GM19023 (cell line): ENCODE results near the gene TACO1.

ENCODE experiments used
- ATAC-seq: cut with Tn5 transposase; IDR thresholded peaks from one replicate; pipeline ENCODE4 v1.9.1; 2021; ENCODE audit warnings: mild to moderate bottlenecking, moderate library complexity; ENCODE audit not compliant: unreplicated experiment

TACO1 gene

DNA sequence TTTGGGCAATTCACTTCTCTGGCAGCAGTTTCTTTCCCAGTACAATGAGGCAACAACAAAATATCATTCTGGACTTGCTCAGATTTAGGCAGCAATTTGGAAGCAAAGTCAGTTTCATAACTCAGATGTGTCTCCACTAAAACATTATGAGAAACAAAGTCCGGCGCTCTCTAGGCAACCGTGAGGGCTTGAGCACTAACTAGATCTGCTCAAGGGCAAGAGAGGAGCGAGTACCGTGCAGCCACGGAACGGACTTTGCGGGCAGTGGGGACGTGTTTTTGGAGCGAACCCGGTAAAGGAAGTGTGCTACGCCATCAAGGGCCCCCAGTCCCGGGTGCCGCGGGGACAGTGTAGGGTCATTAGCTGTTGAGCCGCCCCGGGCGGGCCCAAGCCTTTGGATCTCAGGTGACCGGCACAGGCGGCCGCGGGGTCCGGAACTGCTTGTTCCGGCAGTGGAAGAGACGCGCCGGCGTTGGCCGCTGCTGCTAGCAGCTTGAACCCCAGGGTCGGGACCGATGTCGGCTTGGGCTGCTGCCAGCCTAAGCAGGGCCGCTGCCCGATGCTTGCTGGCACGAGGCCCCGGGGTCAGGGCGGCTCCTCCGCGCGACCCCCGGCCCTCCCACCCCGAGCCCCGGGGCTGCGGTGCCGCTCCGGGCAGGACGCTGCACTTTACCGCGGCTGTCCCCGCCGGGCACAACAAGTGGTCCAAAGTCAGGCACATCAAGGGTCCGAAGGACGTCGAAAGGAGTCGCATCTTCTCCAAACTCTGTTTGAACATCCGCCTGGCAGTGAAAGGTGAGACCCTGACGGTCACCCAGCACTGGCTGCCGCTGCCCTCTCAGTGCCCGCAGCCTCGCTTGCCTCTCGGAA, at the start of gene TACO1:
TACO1 (plus strand) TSS at position 327 of the 870 bp plus-strand sequence; CDS start at position 516, 189 bp downstream.
- peak; percentile 94 for ATAC-seq

DNA sequence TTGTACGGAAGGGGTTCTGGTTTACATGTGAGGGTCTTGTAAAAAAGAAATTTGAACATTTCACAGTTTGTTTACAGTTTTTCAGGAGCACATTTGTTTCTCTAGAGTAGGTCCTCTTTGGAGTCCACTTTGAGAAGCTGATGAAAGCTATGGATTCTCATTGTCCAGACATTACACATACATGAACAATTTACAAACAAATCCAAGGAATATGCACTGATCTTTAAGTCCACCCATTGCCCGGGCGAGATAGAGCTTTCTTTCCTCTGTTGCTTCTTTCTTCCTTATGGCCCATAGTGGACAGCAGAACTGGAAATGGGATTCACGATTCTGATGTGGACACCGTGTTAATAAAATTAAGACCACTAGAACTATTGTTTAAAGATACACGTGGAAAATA, 48.5 kb upstream of the TACO1 start:
- ATAC-seq = no peak

DNA sequence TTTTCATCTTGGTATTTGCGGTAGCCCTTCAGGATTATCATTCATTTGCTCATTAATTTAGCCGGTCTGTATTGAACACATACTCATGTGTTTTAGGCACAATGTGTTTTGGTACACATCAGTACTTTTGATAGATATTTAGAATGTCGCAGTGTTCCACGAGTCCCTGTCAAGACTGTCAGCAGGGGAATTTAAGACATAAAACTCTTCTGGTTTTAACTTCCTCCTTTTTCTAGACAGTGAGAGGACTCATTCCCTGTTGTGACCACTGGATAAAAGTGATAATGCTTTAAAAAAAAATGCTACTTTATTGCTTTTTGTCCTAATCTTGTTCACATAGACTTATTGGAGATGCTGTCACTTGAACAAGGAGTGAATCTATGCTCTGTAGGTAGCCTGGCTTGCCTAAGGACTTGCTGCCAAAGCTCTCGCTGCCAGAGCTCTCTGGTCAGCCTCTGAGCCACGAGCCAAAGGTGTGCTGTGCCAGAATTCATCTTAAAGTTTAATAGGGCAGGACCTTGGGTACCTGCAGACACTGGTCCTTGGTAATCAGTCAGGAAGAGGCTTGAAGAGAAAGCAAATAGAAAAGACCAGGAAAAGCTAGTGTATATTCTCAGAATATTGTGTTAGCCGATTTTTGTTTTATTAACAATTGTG, 45.1 kb upstream of the TACO1 start:
- no peak for ATAC-seq

DNA sequence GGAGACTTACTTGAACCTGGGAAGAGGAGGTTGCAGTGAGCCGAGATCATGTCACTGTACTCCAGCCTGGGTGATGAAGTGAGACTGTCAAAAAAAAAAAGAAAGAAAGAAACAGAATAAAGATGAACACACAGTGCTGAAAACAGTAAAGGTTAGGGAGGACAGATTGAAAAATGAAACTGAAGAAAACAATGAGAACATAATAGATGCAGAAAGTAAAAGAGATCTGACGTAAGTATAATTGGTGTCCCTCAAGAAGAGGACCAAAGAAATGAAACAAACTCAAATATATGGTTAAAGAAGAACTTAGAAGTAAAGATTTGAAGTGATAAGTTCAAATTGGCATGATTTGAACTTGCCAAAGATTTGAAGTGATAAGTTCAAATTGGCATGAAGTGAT, 43.3 kb upstream of the TACO1 start:
- ATAC-seq = no peak

DNA sequence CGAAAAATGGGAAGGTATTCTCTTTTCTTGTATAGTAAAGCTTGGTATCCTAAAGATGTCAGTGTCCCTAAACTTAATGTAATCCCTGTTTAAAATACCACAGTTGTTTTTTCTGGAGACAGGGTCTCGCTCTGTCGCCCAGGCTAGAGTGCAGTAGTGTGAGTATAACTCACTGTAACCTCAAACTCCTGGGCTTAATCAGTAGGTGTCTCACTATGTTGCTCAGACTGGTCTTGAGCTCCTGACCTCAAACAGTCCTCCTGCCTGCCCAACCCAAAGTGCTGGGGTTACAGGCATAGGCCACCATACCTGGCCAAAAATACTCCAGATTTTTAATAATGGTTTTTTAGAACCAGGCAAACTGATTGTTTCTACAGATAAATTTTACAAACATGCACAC, 42.3 kb upstream of the TACO1 start:
- ATAC-seq = no peak

DNA sequence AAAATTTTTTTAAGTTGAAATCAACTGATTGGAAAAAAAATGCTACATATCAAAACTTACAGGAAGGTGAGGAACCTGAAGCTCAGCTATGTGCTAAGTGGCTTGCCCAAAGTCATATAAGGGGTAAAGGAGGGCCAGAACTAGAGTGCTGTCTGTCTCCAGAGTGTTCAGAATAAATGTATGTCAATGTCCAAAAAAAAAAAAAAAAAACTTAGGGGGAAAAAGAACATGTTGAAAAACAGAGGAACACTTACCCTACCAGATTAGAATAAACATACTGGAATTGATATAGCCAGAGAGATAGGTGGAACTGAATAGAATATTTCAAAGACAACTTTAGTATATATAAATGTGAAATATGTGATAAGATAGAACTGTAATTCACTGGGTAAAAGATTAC, 38.9 kb upstream of the TACO1 start:
- no peak for ATAC-seq

DNA sequence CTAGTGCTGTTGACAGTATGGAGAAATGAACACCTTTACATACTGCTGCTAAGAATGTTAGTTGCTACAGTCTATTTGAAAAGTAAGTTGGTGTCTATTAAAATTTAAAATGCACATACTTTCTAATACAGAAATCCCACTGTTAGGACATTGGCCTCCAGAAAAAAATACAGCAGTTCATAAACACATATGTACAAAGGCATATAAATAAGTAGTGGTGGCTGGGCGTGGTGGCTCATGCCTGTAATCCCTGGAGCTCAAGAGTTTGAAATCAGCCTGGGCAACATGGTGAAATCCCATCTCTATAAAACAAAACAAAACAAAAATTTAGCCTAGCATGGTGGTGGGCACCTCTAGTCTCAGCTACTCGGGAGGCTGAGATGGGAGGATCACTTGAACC, 37.4 kb upstream of the TACO1 start:
- ATAC-seq = no peak

DNA sequence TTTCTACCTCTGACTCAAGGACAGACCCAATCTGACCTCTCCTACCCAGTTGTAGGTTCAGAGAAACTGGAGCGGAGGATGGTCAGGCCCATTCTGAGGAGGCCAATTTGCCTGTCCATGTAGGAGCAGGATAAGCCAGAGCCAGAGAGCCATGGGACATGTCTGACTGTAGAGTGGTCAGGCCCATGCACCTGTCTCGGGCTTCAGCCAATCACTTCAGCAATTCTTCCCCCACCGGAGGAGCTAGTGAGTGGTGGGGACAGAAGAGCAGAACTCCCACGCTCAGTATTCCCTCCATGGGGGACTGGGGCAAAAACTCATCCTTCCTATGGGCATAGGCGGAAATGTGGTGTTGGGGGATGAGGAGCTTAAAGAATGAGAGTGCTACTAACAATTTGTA, 36.1 kb upstream of the TACO1 start:
- no peak for ATAC-seq

DNA sequence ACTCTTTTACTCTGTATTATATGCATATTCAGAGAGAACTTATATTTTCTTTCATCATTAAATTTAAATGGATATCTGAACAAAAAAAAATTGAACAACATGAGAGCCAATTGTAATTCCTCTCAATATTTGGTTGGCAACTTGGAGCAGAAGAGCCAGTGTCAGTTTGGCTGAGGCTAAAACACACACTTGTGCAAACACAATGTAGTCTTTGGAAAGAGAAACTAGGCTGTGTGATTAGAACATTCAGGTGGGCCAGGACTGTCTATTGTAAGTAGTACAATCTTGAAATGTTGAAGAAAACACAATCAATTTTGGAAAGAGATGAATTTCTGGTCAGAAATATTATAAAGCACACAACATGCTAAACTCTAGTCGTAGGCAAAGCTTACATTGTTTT, 33.5 kb upstream of the TACO1 start:
- ATAC-seq = no peak

DNA sequence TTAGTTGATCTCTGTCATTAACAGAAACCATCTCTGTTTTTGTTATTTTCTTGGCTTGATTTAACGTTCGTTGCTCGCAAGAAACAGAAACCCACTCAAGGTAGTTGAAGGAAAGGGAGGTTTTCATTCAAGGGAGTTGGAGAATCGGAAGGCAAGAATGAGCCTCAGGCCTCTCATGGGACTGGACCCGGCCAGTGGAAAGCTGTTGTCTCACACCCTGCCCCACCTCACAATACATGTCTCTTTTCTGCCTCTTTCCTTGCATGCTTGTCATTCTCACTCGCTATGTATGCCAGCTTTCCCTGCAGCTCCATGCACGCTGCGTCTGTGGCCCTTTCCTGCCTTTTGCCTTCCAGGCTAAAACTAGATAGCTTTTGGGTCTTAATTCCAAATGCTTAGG, 32.1 kb upstream of the TACO1 start:
- no peak for ATAC-seq

DNA sequence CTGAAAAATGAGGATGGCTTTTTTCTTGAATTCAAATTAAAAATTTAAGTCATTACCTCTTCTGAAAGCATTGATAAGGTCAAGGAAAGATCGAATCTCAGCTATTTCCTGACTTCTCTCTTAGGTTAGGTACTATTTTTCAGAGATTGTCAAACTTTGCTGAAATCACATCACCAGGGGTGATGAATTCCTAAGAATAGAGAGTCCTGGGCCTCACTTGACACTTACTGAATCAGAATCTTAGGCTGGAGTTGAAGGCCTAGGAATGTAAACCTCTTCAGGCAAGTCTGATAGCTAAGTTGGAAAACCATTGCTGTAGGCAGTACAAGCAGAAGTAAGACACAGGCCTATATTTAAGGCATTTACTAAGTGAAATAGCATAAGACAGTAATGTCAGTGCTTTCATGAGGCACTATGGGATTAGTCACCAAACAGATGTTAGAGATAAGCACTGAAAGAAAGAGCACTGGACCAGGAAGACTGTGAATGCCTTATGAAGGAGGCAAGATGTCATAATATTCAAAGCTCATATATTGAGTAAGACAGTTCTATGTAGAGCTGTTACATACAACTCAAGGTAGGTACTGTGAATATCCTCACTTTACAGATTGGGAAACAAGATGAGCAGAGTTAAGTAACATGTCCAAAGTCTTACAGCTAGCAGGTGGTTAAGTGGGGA, 28.9 kb upstream of the TACO1 start:
- no peak for ATAC-seq

DNA sequence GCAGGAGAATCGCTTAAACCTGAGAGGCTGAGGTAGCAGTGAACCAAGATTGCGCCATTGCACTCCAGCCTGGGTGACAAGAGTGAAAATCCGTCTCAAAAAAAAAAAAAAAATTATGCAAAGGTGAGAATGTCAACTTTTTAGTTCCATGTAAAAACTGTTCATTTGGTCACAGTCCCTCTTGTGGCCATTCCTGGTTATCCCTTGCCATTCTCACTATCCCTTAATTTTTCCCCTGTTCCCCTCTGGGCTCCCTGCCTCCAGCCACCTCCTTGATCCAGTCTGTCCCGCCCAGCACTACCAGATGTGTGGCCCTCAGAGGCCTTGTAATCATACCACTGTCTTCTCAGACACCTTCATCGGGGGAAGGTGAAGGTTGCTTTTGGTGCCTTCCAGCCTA, 27.1 kb upstream of the TACO1 start:
- no peak for ATAC-seq

DNA sequence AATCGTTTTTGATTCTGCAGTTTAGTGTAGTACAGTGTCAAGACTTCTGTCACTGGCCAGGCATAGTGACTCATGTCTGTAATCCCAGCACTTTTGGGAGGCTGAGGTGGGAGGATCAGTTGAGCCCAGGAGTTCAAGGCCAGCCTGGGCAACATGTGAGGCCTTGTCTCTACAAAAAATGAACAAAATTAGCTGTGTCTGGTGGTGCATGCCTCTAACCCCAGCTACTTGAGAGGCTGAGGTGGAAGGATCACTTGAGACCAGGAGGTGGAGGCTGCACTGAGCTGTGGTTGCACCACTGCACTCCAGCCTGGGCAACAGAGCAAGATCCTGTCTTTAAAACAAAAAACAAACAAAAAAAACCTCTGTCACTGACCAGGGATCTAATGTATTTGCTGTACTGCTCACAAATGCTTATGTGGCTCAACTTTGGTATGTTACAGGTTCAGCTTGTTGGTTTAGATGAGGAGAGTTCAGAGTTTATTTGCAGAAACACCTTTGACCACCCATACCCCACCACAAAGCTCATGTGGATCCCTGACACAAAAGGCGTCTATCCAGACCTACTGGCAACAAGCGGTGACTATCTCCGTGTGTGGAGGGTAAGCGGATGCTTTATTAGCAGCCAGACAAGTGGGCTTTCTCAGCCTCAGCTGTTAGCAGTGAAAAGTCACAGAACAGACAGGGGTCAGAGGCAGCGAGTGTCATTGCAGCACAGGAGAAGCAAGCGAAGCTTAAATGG, 22.5 kb upstream of the TACO1 start:
- ATAC-seq = no peak

DNA sequence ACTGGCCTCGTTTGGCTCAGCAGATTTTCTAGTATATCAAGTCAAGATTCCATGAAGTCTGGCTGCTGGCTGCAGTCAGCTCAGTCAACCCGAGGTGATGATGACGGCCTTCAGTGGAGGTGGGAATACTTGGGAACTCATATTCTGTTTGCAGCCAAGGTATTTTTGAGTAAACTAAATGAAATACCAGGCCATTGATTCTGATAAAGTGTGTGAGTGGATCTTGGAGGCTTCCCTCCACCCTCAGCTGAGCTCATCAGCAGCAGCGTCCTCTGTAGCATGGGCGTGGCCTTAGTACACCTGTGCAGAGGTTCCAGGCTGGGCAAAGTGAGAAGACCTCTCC, 22.0 kb upstream of the TACO1 start:
- no peak for ATAC-seq

DNA sequence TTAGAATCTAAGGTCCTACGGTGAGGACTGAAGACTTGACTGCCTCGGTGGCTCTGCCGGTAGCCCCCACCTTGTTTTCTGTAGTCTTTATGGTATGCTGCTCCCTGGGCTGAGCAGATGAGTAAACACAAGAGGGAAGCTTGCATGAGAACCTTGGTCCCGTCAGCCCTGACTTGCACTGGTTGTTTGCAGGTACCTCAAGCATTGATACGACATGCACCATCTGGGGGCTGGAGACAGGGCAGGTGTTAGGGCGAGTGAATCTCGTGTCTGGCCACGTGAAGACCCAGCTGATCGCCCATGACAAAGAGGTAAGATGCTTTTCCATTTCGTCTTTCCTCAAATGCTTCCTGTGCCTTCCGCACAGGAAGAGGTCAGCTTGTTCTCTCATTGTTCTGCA, 21.1 kb upstream of the TACO1 start:
- ATAC-seq = no peak

DNA sequence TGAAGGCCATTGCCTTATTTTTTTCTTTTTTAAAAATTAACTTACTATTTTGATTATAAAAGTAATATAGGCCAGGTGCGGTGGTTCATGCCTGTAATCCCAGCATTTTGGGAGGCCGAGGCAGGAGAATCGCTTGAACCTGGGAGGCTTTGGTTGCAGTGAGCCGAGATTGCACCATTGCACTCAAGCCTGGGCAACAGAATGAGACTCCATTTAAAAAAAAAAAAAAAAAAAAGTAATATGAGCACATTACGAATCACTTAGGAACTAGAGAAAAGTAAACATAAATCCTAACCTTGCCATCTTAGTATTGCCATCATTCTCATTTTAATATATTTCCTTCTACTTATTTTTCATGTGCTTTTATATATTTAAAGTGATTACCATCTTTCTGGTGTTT, 12.9 kb upstream of the TACO1 start:
- ATAC-seq = no peak

DNA sequence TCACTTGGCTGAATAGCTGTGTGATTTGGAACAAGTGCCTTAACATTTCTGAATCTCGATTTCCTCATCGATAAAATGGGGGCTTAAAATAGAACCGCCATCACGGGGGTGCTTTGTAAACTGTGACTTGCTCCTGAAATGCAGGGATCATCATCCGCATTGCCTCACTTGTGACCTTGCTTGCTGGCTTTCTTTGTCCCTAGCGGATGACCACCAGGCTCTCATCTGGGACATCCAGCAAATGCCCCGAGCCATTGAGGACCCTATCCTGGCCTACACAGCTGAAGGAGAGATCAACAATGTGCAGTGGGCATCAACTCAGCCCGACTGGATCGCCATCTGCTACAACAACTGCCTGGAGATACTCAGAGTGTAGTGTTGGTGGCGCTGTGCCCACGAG, 11.9 kb upstream of the TACO1 start:
- ATAC-seq = no peak

DNA sequence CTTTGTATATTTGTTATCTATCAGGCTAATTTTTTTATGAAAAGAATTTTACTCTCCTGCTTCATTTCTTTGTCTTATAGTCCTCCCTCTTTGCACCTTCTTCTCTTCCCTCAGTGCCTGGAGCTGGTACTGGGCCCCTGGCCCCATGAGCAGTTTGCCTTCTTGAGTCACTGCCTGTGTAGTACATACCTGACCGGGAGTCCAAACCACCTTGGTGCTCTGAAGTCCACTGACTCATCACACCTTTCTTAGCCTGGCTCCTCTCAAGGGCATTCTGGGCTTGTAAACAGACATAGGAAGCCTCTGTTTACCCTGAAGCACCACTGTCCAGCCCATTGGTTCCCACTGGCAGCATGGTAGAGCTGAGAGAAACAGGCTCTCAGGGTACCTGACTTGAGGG, 11.0 kb upstream of the TACO1 start:
- no peak for ATAC-seq

DNA sequence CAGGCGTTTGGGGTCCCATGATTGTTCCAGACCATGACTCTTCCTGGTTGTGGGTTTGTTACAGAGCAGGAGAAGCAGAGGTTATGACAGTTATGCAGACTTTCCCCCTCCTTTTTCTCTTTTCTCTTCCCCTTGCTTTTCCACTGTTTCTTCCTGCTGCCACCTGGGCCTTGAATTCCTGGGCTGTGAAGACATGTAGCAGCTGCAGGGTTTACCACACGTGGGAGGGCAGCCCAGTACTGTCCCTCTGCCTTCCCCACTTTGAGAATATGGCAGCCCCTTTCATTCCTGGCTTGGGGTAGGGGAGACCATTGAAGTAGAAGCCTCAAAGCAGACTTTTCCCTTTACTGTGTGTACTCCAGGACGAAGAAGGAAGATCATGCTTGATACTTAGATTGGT, 7.9 kb upstream of the TACO1 start:
- ATAC-seq = no peak

DNA sequence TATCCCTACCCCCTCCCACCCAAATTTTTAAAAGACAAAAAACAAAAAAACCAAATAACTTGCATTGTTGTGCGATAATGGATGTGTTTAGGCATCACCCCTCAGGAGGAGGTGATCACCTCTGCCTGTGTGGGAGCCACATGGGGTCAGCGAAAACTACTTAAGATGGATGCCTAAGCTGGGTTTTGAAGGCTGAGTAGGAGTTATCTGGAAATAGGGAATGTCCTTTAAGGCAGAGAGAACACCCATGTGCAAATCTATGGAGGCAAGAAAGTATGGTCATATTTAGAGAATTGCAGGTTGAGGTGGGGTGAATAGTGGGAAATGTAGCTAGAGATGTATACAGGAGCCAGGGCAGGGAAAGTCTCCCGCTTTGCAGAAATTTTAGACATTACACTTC, 5.6 kb upstream of the TACO1 start:
- ATAC-seq = no peak

DNA sequence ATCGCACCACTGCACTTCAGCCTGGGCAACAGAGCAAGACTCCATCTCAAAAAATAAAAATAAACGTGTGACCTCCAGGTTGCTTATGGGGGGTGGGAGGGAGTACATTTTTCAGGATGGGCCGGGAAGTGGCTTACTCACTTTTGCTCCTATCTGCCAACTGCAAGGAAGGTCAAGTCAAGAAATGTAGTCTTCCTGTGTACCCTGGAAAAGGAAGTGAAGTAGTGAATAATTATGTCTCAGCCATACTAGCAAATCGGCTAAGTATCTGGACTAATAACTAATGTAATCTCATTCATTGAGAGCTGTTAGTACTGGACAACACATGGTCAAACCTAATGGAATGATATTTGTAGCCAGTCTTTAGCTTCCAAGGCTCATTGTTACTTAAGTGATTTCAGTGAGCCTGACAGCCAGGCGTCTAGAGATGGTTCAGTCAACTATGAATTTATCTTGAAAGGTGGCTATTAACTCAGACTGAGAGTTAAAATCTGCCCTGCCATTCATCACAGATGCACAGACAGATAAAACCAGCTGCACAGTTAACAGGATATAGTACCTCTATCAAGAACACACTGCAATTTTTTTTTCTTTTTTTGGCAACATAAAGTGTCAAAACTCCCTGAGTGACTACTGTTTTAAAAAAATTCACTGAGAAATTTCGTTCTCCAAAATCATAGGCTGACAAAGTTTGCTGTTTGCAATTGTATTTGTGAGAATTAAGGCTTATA, 3.7 kb upstream of the TACO1 start:
- ATAC-seq = no peak
